ENCODE measurements around the gene MOK.

DNA sequence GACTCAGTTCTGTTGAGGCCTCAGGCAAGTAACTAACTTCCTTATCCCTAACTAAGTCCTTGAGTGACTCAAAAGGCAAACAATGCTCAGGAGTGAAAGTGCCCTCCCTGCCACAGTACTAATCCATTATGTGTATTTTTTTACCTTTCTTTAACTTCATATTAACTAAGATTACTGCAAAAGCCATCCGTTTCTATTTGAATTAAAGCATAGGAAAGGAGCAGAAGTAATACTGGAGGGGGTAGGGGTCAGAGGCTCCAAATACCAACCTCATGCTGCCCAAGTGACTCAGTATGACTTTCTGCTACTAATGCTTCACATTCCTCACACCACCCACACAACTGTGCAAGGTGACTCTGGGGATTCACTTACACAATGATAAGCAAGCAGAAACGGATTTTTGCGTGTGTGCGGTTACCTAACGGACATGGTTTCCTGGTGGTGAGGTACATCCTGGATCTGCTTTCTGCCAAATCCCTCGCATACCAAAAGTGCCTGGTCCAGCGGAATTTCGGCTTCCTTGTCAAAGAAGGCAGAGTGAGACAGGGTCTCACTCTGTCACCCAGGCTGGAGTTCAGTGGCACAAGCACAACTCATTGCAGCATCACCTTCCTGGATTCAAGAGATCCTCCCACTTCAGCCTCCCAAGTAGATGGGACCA is 25.1 kb downstream of the MOK start:
- TF ChIP-seq, protein P1, sequence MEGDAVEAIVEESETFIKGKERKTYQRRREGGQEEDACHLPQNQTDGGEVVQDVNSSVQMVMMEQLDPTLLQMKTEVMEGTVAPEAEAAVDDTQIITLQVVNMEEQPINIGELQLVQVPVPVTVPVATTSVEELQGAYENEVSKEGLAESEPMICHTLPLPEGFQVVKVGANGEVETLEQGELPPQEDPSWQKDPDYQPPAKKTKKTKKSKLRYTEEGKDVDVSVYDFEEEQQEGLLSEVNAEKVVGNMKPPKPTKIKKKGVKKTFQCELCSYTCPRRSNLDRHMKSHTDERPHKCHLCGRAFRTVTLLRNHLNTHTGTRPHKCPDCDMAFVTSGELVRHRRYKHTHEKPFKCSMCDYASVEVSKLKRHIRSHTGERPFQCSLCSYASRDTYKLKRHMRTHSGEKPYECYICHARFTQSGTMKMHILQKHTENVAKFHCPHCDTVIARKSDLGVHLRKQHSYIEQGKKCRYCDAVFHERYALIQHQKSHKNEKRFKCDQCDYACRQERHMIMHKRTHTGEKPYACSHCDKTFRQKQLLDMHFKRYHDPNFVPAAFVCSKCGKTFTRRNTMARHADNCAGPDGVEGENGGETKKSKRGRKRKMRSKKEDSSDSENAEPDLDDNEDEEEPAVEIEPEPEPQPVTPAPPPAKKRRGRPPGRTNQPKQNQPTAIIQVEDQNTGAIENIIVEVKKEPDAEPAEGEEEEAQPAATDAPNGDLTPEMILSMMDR (IDR thresholded peaks at IDR 0.05 in 4 of 5, conservative IDR thresholded peaks at IDR 0.05 in 1 of 5): no peak
- TF ChIP-seq POLR2A (IDR thresholded peaks at IDR 0.05): no peak
